Hypothalamus (tissue), 51 donors: ENCODE results near the gene KCNK10.
A peak's percentile ranks its signal among the peaks of the same experiment; 100 is the strongest.

ENCODE experiments used
- DNase-seq, 51 donors: peaks; one replicate each; lab custom pipeline; 2025; lab: John Stamatoyannopoulos, UW

The KCNK10 gene, protein sequence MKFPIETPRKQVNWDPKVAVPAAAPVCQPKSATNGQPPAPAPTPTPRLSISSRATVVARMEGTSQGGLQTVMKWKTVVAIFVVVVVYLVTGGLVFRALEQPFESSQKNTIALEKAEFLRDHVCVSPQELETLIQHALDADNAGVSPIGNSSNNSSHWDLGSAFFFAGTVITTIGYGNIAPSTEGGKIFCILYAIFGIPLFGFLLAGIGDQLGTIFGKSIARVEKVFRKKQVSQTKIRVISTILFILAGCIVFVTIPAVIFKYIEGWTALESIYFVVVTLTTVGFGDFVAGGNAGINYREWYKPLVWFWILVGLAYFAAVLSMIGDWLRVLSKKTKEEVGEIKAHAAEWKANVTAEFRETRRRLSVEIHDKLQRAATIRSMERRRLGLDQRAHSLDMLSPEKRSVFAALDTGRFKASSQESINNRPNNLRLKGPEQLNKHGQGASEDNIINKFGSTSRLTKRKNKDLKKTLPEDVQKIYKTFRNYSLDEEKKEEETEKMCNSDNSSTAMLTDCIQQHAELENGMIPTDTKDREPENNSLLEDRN

DNA sequence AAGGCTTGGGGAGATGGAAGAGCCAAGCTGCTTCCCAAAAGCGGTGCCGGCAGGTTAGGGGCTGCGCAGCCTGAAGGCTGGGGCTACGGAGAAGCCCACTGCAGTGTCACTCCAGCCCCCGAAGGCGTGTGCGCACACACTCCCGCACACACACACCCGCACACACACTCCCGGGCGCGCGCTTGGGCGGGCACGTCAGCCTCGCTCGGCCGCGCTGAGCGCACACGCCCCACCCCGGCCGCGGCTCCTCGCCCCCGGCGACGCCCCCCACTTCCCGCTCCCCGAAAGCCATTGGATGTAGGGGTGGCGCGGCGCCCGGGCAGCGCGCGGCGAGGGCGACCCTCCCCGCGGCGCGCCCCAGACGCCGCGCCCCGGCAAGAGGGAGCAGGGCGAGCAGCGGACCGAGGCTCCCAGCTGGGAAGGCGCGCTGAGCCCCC, at the start of gene KCNK10:
TSS of gene KCNK10 (minus strand) at position 184 of the 437 bp plus-strand sequence. CDS start 471 bp downstream, outside the sequence.
- DNase-seq = peak in 19 of 51 donors; percentile 23 to 74 (median 45)

GRCh38 chr14:88369496-88369895, 46.4 kb upstream of the KCNK10 start:
- DNase-seq = no peak

DNA sequence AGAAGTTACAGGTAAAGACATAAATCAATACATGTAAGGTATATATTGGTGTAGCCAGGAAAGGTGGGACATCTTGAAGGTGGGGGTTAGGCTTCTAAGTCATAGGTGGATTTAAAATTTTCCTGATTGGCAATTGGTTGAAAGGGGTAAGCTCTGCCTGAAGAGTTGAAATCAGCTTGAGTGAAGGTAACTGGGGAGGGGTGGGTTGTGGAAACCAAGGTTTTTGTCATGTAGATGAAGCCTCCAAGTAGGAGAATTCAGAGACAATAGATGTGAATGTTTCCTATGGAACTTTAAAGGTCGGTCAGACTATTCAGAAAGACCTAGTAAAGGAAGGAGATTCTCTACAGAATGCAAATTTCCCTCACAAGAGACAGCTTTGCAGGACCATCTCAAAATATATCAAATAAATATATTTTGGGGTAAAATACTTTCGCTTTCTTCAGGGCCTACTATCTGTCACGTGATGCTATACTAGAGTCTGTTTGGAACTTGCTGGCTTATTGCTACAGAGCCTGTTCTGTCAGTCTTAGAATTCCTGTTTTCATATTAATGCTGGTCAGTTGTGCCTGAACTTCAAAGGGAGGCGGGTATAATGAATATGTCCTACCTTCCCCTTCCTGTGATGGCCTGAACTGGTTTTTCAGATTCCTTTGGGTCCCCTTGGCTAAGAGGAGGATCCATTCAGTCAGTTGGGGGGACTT, 41.8 kb upstream of the KCNK10 start:
- no peak for DNase-seq

- no peak for DNase-seq
Observed at GRCh38 chr14:88363644-88364043, 40.6 kb upstream of the KCNK10 start.

DNA sequence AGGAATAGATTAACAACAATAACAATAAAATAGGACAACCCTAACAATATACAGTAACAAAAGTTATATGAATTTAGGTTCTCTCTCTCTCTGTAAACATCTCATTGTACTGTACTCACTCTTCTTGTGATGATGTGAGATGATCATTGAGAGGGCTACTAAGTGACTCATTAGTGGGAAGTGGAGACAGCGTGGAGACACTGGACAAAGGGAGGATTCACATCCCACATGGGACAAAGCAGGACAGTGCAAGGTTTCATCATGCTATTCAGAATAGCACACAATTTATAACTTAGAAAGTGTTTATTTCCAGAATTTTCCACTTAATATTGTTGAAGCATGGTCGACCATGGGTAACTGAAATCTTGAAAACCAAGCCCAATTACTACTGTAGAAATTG, 36.4 kb upstream of the KCNK10 start:
- DNase-seq = peak in 11 of 51 donors; percentile 3 to 43 (median 18)

DNA sequence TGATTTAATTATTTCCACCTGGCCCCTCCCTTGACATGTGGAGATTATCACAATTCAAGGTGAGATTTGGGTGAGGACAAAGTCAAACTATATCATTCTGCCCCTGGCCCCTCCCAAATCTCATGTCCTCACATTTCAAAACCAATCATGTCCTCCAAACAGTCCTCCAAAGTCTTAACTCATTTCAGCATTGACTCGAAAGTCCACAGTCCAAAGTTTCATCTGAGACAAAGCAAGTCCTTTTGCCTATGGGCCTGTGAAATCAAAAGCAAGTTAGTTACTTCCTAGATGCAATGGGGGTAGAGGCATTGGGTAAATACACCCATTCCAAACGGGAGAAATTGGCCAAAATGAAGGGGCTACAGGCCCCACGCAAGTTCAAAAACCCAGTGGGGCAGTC, 31.3 kb upstream of the KCNK10 start:
- no peak for DNase-seq

GRCh38 chr14:88352698-88353097, 29.6 kb upstream of the KCNK10 start:
- no peak for DNase-seq

- DNase-seq = peak in 14 of 51 donors; percentile 1 to 76 (median 10)
Observed at GRCh38 chr14:88351966-88352691, 29.1 kb upstream of the KCNK10 start.

GRCh38 chr14:88348546-88348945, 25.5 kb upstream of the KCNK10 start:
- no peak for DNase-seq

- no peak for DNase-seq
Observed at GRCh38 chr14:88346048-88346639, 23.1 kb upstream of the KCNK10 start.

DNA sequence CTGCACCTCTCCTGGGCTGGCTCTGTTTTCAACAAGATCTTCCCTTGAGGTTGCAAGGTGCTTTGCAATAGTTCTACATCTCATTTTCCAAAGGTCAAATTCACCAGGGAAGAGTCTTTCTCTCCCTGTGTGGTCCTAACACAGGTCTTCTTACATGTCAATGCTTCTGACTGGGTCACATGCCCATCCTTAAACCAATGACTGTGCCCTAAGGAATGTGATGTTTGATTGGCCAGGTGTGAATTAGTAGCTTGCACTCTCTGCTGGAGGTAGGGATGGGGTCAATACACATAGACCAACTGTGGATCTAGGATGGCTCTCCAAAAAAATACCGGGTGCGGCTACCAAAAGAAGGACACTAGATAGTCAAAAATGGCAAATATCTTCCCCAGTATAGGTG, 19.9 kb upstream of the KCNK10 start:
- DNase-seq = no peak

GRCh38 chr14:88340357-88340756, 17.3 kb upstream of the KCNK10 start:
- DNase-seq = no peak

DNA sequence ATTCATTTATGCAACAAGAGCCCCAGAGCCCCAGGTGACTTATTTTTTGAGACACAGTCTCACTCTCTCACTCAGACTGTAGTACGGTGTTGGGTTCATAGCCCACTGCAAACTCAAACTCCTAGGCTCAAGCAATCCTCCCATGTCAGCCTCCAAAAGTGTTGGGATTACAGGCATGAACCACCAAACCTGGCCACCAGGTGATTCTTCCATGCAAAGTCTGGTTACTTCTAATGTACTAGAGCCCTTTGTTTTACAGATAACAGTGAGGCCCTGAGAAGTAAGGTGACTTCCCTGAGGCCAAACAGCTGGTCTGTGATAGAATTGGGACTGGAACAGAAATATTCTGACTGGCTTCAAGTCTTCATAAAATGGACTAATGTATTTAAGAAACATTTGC, 10.0 kb upstream of the KCNK10 start:
- no peak for DNase-seq

DNA sequence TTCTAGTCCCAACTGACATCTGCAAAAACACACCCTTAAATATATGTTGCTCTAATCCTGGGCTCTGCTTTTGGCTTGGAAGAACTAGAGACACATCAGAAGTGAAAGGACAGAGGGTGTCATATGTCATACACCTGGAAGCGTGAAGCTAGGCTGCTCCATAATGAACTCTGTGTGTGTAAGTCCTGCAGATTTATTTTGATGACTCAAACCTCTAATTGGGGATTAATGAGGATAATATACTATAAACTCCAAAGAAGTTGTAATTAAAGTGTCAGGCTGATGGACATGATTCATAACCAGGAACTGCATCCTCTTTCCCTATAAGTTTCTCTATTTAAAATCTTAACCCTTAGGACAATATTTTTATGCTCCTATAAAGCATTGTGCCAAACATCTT, 4.4 kb upstream of the KCNK10 start:
- no peak for DNase-seq

DNA sequence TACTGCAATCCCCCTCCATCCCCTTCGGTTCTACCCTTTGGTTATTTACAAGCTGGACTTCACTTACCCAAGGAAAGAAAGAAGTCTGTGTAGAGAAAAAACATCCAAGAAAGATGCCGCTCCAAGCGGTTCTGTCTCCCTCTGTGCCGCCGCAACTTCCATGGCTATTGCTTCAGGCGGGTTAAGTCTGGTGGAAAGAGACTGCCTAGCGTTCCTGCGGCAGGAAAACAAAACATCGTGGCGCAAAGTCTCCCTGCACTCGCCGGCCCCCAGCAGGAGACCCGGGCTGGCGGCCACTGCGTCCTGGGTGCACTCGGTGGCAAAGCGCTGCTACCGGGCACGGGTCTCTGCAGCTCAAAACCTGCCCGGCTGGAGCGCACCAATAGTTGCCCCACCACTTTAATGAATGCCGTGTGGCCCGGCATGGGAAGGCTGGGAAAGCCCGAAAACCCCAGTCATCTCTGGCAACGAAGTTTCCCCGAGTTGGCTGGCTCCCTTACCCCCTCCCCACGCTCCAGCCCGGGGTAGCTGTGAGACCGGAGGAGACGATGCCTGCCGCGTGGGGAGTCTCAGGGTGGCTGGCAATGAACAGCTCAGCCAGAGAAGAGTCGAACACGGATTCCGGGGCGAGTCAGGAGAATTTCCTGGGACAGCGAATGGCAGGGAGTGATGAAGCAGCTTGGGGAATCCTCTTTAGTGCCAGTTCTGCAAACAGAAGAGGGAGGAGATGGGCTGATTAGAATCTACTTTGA, 3.5 kb upstream of the KCNK10 start:
- peak in 16 of 51 donors; percentile 7 to 61 (median 28) for DNase-seq

DNA sequence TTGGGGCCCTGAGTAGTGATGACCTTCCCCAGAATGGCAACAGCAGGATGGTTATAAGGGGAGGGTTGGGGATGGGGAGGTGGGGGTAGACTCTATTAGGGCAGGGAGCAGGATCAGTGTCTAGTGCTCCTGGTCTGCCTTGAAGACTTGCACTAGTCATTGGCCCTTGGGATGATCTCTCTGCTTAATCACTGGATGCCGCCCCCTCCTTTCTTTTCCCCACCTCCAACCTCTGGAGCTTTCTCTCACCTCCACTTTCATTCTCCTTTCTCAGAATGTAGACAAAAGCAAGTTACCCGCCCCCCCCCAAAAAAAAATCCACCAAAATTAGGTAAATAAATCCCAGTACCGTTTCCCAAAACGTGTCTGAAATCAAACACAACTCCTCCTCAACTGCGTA, 2.8 kb upstream of the KCNK10 start:
- DNase-seq = no peak

DNA sequence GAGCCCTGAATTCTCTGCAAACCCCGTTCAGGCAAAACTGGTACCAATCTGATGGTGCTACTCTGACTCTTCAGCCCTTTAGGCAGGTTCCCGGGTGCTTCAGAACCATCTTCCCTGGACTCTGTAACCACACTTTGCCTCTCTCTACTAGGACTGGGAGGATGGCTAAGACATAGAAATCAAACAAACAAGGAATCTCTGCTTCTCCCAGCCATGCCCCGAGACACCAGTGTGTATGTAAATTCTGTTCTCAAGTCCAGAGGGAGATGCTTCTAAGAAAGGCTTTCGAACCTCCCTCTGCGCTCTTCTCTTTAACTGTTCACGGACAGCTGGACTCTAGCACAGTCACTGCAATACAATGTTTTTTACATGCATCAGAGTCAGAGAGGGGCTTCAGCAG, 1.9 kb upstream of the KCNK10 start:
- no peak for DNase-seq

DNA sequence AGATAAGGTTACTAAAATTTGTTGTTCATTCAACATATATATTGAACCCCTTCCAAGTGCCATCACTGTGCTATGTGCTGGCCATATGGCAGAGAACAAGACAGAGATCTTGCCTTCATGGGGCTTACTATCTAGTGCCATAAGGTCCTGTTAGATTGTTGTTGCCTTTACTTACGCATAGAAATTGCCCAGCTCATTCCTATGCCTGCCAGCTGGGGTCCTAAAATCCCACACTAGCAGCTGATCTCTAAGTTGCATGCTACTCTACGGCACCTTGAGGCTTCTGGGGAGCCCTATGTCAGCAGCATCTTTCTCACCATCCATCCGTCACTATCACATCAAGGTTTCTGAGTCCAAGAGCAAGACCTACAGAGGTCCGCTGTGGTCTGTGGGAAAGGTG, 1.4 kb upstream of the KCNK10 start:
- no peak for DNase-seq

GRCh38 chr14:88323523-88324199, 592 bp upstream of the KCNK10 start:
- DNase-seq = peak in 12 of 51 donors; percentile 21 to 74 (median 50)
